Ovary (tissue), 3 donors: ENCODE measurements around the gene MXD4.

ENCODE experiments used
- CTCF ChIP-seq, 3 donors: fragments of 450-650 bp in 2 of 3; fragments of 200-600 bp in 1 of 3; IDR thresholded peaks; one replicate each; pipeline versions ENCODE4 v1.5.1 to v1.8.0; 2016 to 2022; ENCODE audit warnings: antibody characterized with exemption in 3 of 3, mild to moderate bottlenecking in 1 of 3
- EP300 ChIP-seq: sonication (generic); formaldehyde crosslinking; IDR thresholded peaks from one replicate; pipeline ENCODE4 v1.6.1; 2017; ENCODE audit warnings: antibody characterized with exemption
- POLR2A ChIP-seq: fragments of 450-650 bp; IDR thresholded peaks from one replicate; pipeline ENCODE4 v1.6.1; 2017; ENCODE audit warnings: antibody characterized with exemption, mild to moderate bottlenecking, moderate library complexity
- donor health status: DM: no; HTN: no; CAD: no.

DNA sequence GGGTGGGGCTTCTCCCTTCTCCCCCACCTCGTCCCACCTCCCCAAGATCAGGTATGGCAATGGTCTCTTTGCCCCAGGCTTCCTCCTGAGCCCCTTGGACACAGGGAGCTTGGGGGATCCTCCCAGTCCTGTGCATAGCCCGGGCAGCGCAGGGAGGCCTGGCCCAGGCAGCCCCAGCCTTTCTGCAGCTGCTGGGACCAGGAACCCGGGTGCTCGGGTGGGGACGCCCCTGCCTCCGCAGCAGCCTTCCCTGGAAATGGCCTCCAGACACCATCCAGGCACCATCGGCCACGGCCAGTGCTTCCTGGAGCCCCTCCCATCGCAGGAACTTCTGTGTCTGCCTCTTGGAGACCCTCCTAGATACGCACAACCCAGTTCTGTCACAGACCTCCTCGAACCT lies 5.9 kb upstream of the MXD4 start:
- no peak for TF ChIP-seq POLR2A
- no peak for TF ChIP-seq CTCF (IDR thresholded peaks at IDR 0.05)
- no peak for TF ChIP-seq EP300
